ENCODE data around the gene MYL5. TPM values are rescaled to one million over a fixed set of nuclear protein-coding genes. Genes with fewer than 3 reads are reported as not detected.

The MYL5 gene
- total and polyA plus RNA-seq, 2 of the 4 experiments (the other 2 are of a cell fraction), result 9.1 to 16.0 TPM

- no peak overlapping the region for H3K4me3 ChIP-seq (ENCODE audit: insufficient read depth, low read depth, low read length)
These were observed 16.3 kb upstream of the MYL5 start for GRCh38 chr4:657834-658667.

More at GRCh38 chr4:657834-658667, 16.3 kb upstream of the MYL5 start:
- H3K9me3 ChIP-seq (ENCODE audit: control insufficient read depth, insufficient read depth, low read length), result peaks cover 18% of the 10 kb centered on the region
- ATAC-seq (ENCODE audit: low read depth), result no peak
- no peaks in the 10 kb centered on the region for H4K20me1 ChIP-seq (ENCODE audit: insufficient read depth, low read length)
- H3K4me2 ChIP-seq (ENCODE audit: low read depth, low read length), result no peak overlapping the region
- H4K91ac ChIP-seq (ENCODE audit: insufficient read depth, low read depth, low read length), result no peak overlapping the region
- no peaks in the 10 kb centered on the region for H3K9me1 ChIP-seq (ENCODE audit: insufficient read depth, low read length)
- H2BK5ac ChIP-seq (ENCODE audit: low read depth, low read length, poor library complexity, severe bottlenecking), result no peak overlapping the region
- no peak overlapping the region for H2AK9ac ChIP-seq (replicated peaks; ENCODE audit: low read depth, low read length, poor library complexity)
- H2AK5ac ChIP-seq (ENCODE audit: low read depth, low read length), result no peak overlapping the region
- CTCF ChIA-PET, result no interaction called here
- no peaks in the 10 kb centered on the region for H3K79me1 ChIP-seq (ENCODE audit: low read depth in 1 of 2, low read length in 2 of 2)
- H3K27ac ChIP-seq (ENCODE audit: insufficient read depth, low read length), result no peak overlapping the region
- H4K5ac ChIP-seq (ENCODE audit: low read depth, low read length), result no peak overlapping the region
- no TSS peak for BruUV-seq (replicated peaks)
- no peak overlapping the region for H2BK20ac ChIP-seq (ENCODE audit: low read depth, low read length)
- no peak overlapping the region for H3K14ac ChIP-seq (replicated peaks; ENCODE audit: low read depth, low read length)
- POLR2A ChIA-PET (ENCODE audit: unreplicated experiment), result no interaction called here
- H3K18ac ChIP-seq (ENCODE audit: low read depth, low read length), result no peak overlapping the region
- no peak for DNase-seq
- no peaks in the 10 kb centered on the region; the same call in 1 of the 2 replicates for H3K27me3 ChIP-seq (ENCODE audit: control insufficient read depth, insufficient read depth, low read length)
- intact Hi-C loops (cut with micrococcal nuclease) (no loop called here), in situ Hi-C loops (cut with MboI; ENCODE audit: low sequenced_read_pairs) (no loop called here), dilution Hi-C loops (cut with HindIII; ENCODE audit: low sequenced_read_pairs, unreplicated experiment) (no loop called here)
- no peak overlapping the region for H3K56ac ChIP-seq (ENCODE audit: extremely low read depth, insufficient read depth, low read length)
- no peak for TF ChIP-seq MAFK (IDR thresholded peaks at IDR 0.05; ENCODE audit: low read depth, low read length)
- TF ChIP-seq USF2 (IDR thresholded peaks at IDR 0.05; ENCODE audit: low read depth, low read length), result no peak
- no peak for TF ChIP-seq CEBPB (IDR thresholded peaks at IDR 0.05; ENCODE audit: low read depth, low read length)
- no peak for TF ChIP-seq CHD1 (IDR thresholded peaks at IDR 0.05; ENCODE audit: low read depth, low read length)
- no peak for TF ChIP-seq ELK1 (IDR thresholded peaks at IDR 0.05; ENCODE audit: borderline replicate concordance, low read depth, low read length)
- no peak for TF ChIP-seq BHLHE40 (IDR thresholded peaks at IDR 0.05; ENCODE audit: low read depth, low read length)
- no peak for TF ChIP-seq POLR2A (IDR thresholded peaks at IDR 0.05; ENCODE audit: low read depth, low read length)
- no peak overlapping the region for H3K9ac ChIP-seq (ENCODE audit: low read depth, low read length)
- WGBS, 2 experiments (ENCODE audit: extremely low coverage in 2 of 2, insufficient read length in 1 of 2), result 72% methylated on average over 13 of the region's 27 CpGs; no CpG with 5 or more reads in 1 of the 2 experiments
- H2BK15ac ChIP-seq (ENCODE audit: low read depth, low read length), result no peak overlapping the region
- H3K36me3 ChIP-seq (ENCODE audit: control insufficient read depth, insufficient read depth, low read length), result no peaks in the 10 kb centered on the region
- no peak overlapping the region for H4K8ac ChIP-seq (ENCODE audit: low read depth in 2 of 2, low read length in 2 of 2)
- H3K23ac ChIP-seq (ENCODE audit: low read depth, low read length), result no peak overlapping the region
- no peak overlapping the region for H3K4ac ChIP-seq (ENCODE audit: low read depth, low read length)
- H3K4me1 ChIP-seq (ENCODE audit: control insufficient read depth, insufficient read depth, low read length), result no peaks in the 10 kb centered on the region
- no peak overlapping the region for H2AFZ ChIP-seq (replicated peaks; ENCODE audit: low read length, poor library complexity)
- no peak overlapping the region for H2BK120ac ChIP-seq (ENCODE audit: low read depth, low read length)

Measured in IMR-90 (cell line).